Heart right ventricle (tissue), 16 donors: Measurements from ENCODE around the gene UBE2J1. TPM values are rescaled to one million over a fixed set of nuclear protein-coding genes. Genes with fewer than 3 reads are reported as not detected.
"Not testable (repeated sequence)": the region's sequence is repeated elsewhere in the genome, so short reads cannot be mapped to it uniquely, and the experiment has no call there.

Source experiments
- ATAC-seq, 8 donors: fragments of 200-7000 bp; cut with Tn5 transposase; one replicate each; pipeline ENCODE4 v1.9.1; 2020; ENCODE audit warnings: mild to moderate bottlenecking in 8 of 8, moderate library complexity in 8 of 8, moderate number of reproducible peaks in 1 of 8
- DNase-seq, 2 donors: peaks; one replicate each; pipeline ENCODE4 v3.0.0-alpha.2; 2020
- H3K27ac ChIP-seq, 10 donors: fragments of 200-600 bp; sonication (generic) in 2 of 10; one replicate each; pipeline versions ENCODE4 v1.5.0 to v1.8.0; 2020 to 2022; ENCODE audit warnings: mild to moderate bottlenecking in 3 of 10
- H3K27me3 ChIP-seq, 7 donors: fragments of 200-600 bp; one replicate each; pipeline ENCODE4 v1.8.0; 2021 to 2022; ENCODE audit warnings: mild to moderate bottlenecking in 2 of 7
- H3K36me3 ChIP-seq, 9 donors: fragments of 200-600 bp; sonication (generic) in 1 of 9; one replicate each; pipeline versions ENCODE4 v1.5.0 to v1.8.0; 2020 to 2022; ENCODE audit warnings: mild to moderate bottlenecking in 2 of 9
- H3K4me1 ChIP-seq, 9 donors: fragments of 200-600 bp; sonication (generic) in 1 of 9; one replicate each; pipeline versions ENCODE4 v1.5.0 to v1.8.0; 2020 to 2022; ENCODE audit warnings: mild to moderate bottlenecking in 4 of 9
- H3K4me3 ChIP-seq, 10 donors: fragments of 200-600 bp; sonication (generic) in 2 of 10; one replicate each; pipeline versions ENCODE4 v1.5.0 to v1.8.0; 2020 to 2022; ENCODE audit warnings: mild to moderate bottlenecking in 7 of 10, moderate library complexity in 2 of 10
- H3K9me3 ChIP-seq, 11 donors: fragments of 200-600 bp in 10 of 11; sonication (generic) in 2 of 11; one replicate each; pipeline versions ENCODE4 v1.5.0 to v1.8.0; 2013 to 2022; ENCODE audit warnings: mild to moderate bottlenecking in 2 of 11, control low read depth in 1 of 11, moderate library complexity in 1 of 11
- CTCF ChIP-seq, 9 donors: fragments of 200-600 bp; sonication (generic) in 2 of 9; IDR thresholded peaks; one replicate each; pipeline versions ENCODE4 v1.5.0 to v1.8.0; 2021 to 2022; ENCODE audit warnings: antibody characterized with exemption in 9 of 9, mild to moderate bottlenecking in 5 of 9, moderate library complexity in 1 of 9
- WGBS, 2 donors: extraction: QIAGEN DNeasy Blood & Tissue Kit; methylation state at CpG; one replicate each; pipeline ENCODE4 v1.1.7; 2013; ENCODE audit warnings: inconsistent platforms in 1 of 2; 5-methylcytosine and 5-hydroxymethylcytosine counted together
- intact Hi-C, 10 donors: fragments of 100-400 bp; cut with DNase I; formaldehyde crosslinking; loops; one replicate each; pipeline versions ENCODE4 v1.11.1 to v1.14.2; 2022
- polyA plus RNA-seq, 2 donors: library from polyadenylated mRNA; stranded (reverse); fragments of 200-250 nt; gene quantifications; one replicate each; pipeline ENCODE4 v1.2.3, GENCODE V29; 2013
- total RNA-seq, 10 donors: library from RNA; stranded (reverse); fragmentation: NEBNext Ultra II Directional in 3 of 10; extraction: Animal tissue kit (Norgen Biotek cat#: 25700) in 3 of 10; gene quantifications; one replicate each; pipeline versions ENCODE4 v1.2.1 to v1.2.4, GENCODE V29; 2021 to 2023
- donor health status: Arrhythmogenic right ventricular cardiomyopathy.
- donor health status: ischemic (EF 13 %, LVEDD 7.1; RV severe dilation, severe dysfunction).
- donor health status: healthy with polysubstance abuse.
- donor health status: DM: no; HTN: yes; CAD: no.
- donor health status: DM: no; HTN: no; CAD: no.
- donor health status: ischemic (EF 25% LVEDD 6.9; RV normal size, moderate dysfunction).
- donor health status: ischemic (EF 25% LVEDD 5.7; RV mildly dilated, moderate dysfunction).
- donor health status: healthy.
- donor health status: DM: yes; HTN: yes; CAD: no.
- donor health status: Ischemic cardiomyopathy.
- donor health status: ischemic (EF 35%, LVEDD 5.7; RV mildly dilated, moderate dysfunction).
- donor health status: nonischemic (EF 11% LVEDD 7.7; RV severe dilation, severe dysfunction).
- donor health status: DM: yes; HTN: yes; CAD: no.
- donor health status: PGD.
- donor health status: ischemic (EF 29% LVEDD 5.4; RV normal size, mild dysfunction).
- donor health status: nonischemic (EF 23%, LVEDD 6.1; RV moderate dilation, normal function).

UBE2J1 gene
- total and polyA plus RNA-seq, 12 donors = 9.9 to 23.9 (median 14.1) TPM

- no peak for TF ChIP-seq CTCF (IDR thresholded peaks at IDR 0.05)
- Histone ChIP-seq H3K4me1 (peaks cover 0 to 23% (median 18%) of the 10 kb centered on the region in 9 donors), H3K9me3 (peaks cover 0 to 5% (median 0%) of the 10 kb centered on the region in 11 donors), H3K4me3 (no peak overlapping the region), H3K27ac (peak overlapping the region in 4 of 10 donors; percentile 16 to 57 (median 40)), H3K36me3 (no peaks in the 10 kb centered on the region), H3K27me3 (no peaks in the 10 kb centered on the region)
- DNase-seq (no peak), ATAC-seq (no peak)
- WGBS, 2 donors = 77 to 80% methylated on average over 4 of the region's 4 CpGs
- intact Hi-C loops = no loop called here
These were observed 53.6 kb downstream of the UBE2J1 start for GRCh38 chr6:89298680-89299465.

- intact Hi-C loops = no loop called here
- TF ChIP-seq CTCF (IDR thresholded peaks at IDR 0.05) = no peak
- DNase-seq (peak in 1 of 2 donors; percentile 82), ATAC-seq (peak; percentile 86 to 97 (median 89))
- H3K36me3 ChIP-seq = no peaks in the 10 kb centered on the region
- H3K4me1 ChIP-seq = peaks cover 0 to 23% (median 18%) of the 10 kb centered on the region in 9 donors
- peak overlapping the region in 8 of 10 donors; percentile 21 to 66 (median 46) for H3K27ac ChIP-seq
- peak overlapping the region in 2 of 10 donors; percentile 9 to 27 for H3K4me3 ChIP-seq
- 47 to 52% methylated on average over 12 of the region's 12 CpGs for WGBS, 2 donors
- no peaks in the 10 kb centered on the region for H3K27me3 ChIP-seq
- H3K9me3 ChIP-seq = no peaks in the 10 kb centered on the region
These were observed 54.7 kb downstream of the UBE2J1 start for GRCh38 chr6:89297695-89298351.

GRCh38 chr6:89295981-89296380 is 56.5 kb downstream of the UBE2J1 start:
- no peaks in the 10 kb centered on the region for H3K36me3 ChIP-seq
- no peak overlapping the region for H3K4me3 ChIP-seq
- 93 to 99% methylated on average over 2 of the region's 2 CpGs for WGBS, 2 donors
- no peaks in the 10 kb centered on the region for H3K9me3 ChIP-seq
- peaks cover 0 to 23% (median 18%) of the 10 kb centered on the region in 9 donors for H3K4me1 ChIP-seq
- no peak for ATAC-seq
- H3K27me3 ChIP-seq = no peaks in the 10 kb centered on the region
- no peak overlapping the region for H3K27ac ChIP-seq
- intact Hi-C loops = no loop called here
- TF ChIP-seq CTCF (IDR thresholded peaks at IDR 0.05) = no peak
- no peak for DNase-seq

GRCh38 chr6:89295116-89295515 is 57.4 kb downstream of the UBE2J1 start:
- H3K27me3 ChIP-seq, H3K36me3 ChIP-seq, DNase-seq, H3K27ac ChIP-seq, H3K9me3 ChIP-seq, intact Hi-C loops, H3K4me3 ChIP-seq, ATAC-seq: not testable (repeated sequence)
- H3K4me1 ChIP-seq = peaks cover 0 to 23% (median 18%) of the 10 kb centered on the region in 9 donors
- WGBS, 2 donors = 75 to 88% methylated on average over 1 of the region's 1 CpG
